GM18507 (cell line): ENCODE results near the gene RUNX1.
A peak's percentile ranks its signal among the peaks of the same experiment; 100 is the strongest.

Experiments used
- DNase-seq: peaks from one replicate; pipeline ENCODE4 v3.0.0; 2011; ENCODE audit warnings: low read depth; ENCODE audit not compliant: insufficient read length; ENCODE audit errors: extremely low spot score
- FAIRE-seq: peaks from 2 replicates; lab custom pipeline; 2011; peaks lifted over from hg19 to GRCh38; lab: Jason Lieb, UNC

The RUNX1 gene

GRCh38 chr21:35063428-35064172 lies 14.5 kb upstream of the RUNX1 start:
- DNase-seq: no peak
- FAIRE-seq: no peak

- no peak for FAIRE-seq
These were observed 12.9 kb upstream of the RUNX1 start for GRCh38 chr21:35062016-35062415.

GRCh38 chr21:35059742-35060141 lies 10.6 kb upstream of the RUNX1 start:
- FAIRE-seq: no peak
- no peak for DNase-seq

More at GRCh38 chr21:35062016-35062415, 12.9 kb upstream of the RUNX1 start:
- no peak for DNase-seq

GRCh38 chr21:35058058-35058457 lies 9.0 kb upstream of the RUNX1 start:
- FAIRE-seq: no peak
- DNase-seq: no peak

- DNase-seq: no peak
- peak; percentile 72 for FAIRE-seq
These were observed 8.3 kb upstream of the RUNX1 start for GRCh38 chr21:35057428-35057827.

- no peak for DNase-seq
- FAIRE-seq: no peak
These were observed 4.4 kb upstream of the RUNX1 start for GRCh38 chr21:35053356-35054096.

GRCh38 chr21:35052801-35053200 lies 3.7 kb upstream of the RUNX1 start:
- DNase-seq (no peak), FAIRE-seq (no peak)

GRCh38 chr21:35051287-35051818 lies 2.3 kb upstream of the RUNX1 start:
- FAIRE-seq: peak; percentile 65
- no peak for DNase-seq

GRCh38 chr21:35050348-35051286 lies 1.5 kb upstream of the RUNX1 start:
- FAIRE-seq (peak; percentile 87), DNase-seq (no peak)

GRCh38 chr21:35048183-35048601 lies 910 bp downstream of the RUNX1 start:
- FAIRE-seq: no peak
- no peak for DNase-seq

- FAIRE-seq (no peak), DNase-seq (no peak)
These were observed 2.2 kb downstream of the RUNX1 start for GRCh38 chr21:35046880-35047229.

- no peak for DNase-seq
- no peak for FAIRE-seq
These were observed 2.9 kb downstream of the RUNX1 start for GRCh38 chr21:35046263-35046624.

GRCh38 chr21:35045542-35046262 lies 3.4 kb downstream of the RUNX1 start:
- peak; percentile 52 for FAIRE-seq
- no peak for DNase-seq

- DNase-seq: no peak
- FAIRE-seq: peak; percentile 52
These were observed 4.1 kb downstream of the RUNX1 start for GRCh38 chr21:35044770-35045541.

- FAIRE-seq: no peak
- DNase-seq: no peak
These were observed 5.0 kb downstream of the RUNX1 start for GRCh38 chr21:35044128-35044527.

- DNase-seq (no peak), FAIRE-seq (peak; percentile 70)
These were observed 5.6 kb downstream of the RUNX1 start for GRCh38 chr21:35043549-35043948.

GRCh38 chr21:35042836-35043235 lies 6.3 kb downstream of the RUNX1 start:
- DNase-seq (no peak), FAIRE-seq (no peak)

GRCh38 chr21:35041881-35042280 lies 7.2 kb downstream of the RUNX1 start:
- no peak for FAIRE-seq

More at GRCh38 chr21:35041881-35042280, 7.2 kb downstream of the RUNX1 start:
- no peak for DNase-seq
